Right lobe of liver (tissue), 4 donors: ENCODE results near the gene RTKN.

Experiments used
- CTCF ChIP-seq, 4 donors: fragments of 200-600 bp in 3 of 4; fragments of 450-650 bp in 1 of 4; IDR thresholded peaks; one replicate each; pipeline versions ENCODE4 v1.5.1 to v1.8.0; 2016 to 2022; ENCODE audit warnings: antibody characterized with exemption in 4 of 4, mild to moderate bottlenecking in 2 of 4
- POLR2A ChIP-seq: fragments of 450-650 bp; IDR thresholded peaks from one replicate; pipeline ENCODE4 v1.6.1; 2017; ENCODE audit warnings: antibody characterized with exemption, mild to moderate bottlenecking
- donor health status: DM: no; HTN: no; CAD: no.
- donor health status: DM: no; HTN: no; CAD: no.
- donor health status: DM: no; HTN: yes; CAD: no.

GRCh38 chr2:74413001-74413698 is 28.6 kb downstream of the RTKN start:
- TF ChIP-seq CTCF (IDR thresholded peaks at IDR 0.05) (no peak), POLR2A (no peak)
